Ovary (tissue), 9 donors: ENCODE data around the gene XYLT1. TPM values are rescaled to one million over a fixed set of nuclear protein-coding genes. Genes with fewer than 3 reads are reported as not detected.

ENCODE experiments used
- DNase-seq, 5 donors: peaks; one replicate each; pipeline ENCODE4 v3.0.0-alpha.2; 2019 to 2020
- H3K27ac ChIP-seq, 2 donors: fragments of 200-600 bp; one replicate each; pipeline versions ENCODE4 v1.5.1 to v1.8.0; 2019 to 2022
- H3K27me3 ChIP-seq: fragments of 200-600 bp; one replicate; pipeline ENCODE4 v1.8.0; 2022
- H3K36me3 ChIP-seq: fragments of 200-600 bp; sonication (generic); one replicate; pipeline ENCODE4 v1.5.1; 2019
- H3K4me1 ChIP-seq: one replicate; pipeline ENCODE4 v1.8.1; 2013; ENCODE audit warnings: mild to moderate bottlenecking, moderate library complexity; ENCODE audit not compliant: insufficient read depth
- H3K4me3 ChIP-seq: fragments of 200-600 bp; sonication (generic); one replicate; pipeline ENCODE4 v1.5.1; 2017
- H3K9me3 ChIP-seq, 2 donors: fragments of 200-600 bp in 1 of 2; sonication (generic) in 1 of 2; one replicate each; pipeline versions ENCODE4 v1.5.1 to v1.8.1; 2013 to 2019; ENCODE audit warnings: mild to moderate bottlenecking in 1 of 2, moderate library complexity in 1 of 2
- EP300 ChIP-seq: sonication (generic); formaldehyde crosslinking; IDR thresholded peaks from one replicate; pipeline ENCODE4 v1.6.1; 2017; ENCODE audit warnings: antibody characterized with exemption
- POLR2A ChIP-seq: fragments of 450-650 bp; IDR thresholded peaks from one replicate; pipeline ENCODE4 v1.6.1; 2017; ENCODE audit warnings: antibody characterized with exemption, mild to moderate bottlenecking, moderate library complexity
- WGBS, 3 donors: extraction: QIAGEN DNeasy Blood & Tissue Kit in 1 of 3; methylation state at CpG; one replicate each; pipeline versions ENCODE4 v1.1.5 to v1.1.7; 2013 to 2017; 5-methylcytosine and 5-hydroxymethylcytosine counted together
- intact Hi-C, 4 donors: fragments of 100-400 bp; cut with DNase I; formaldehyde crosslinking; loops; one replicate each; pipeline versions ENCODE4 v1.11.0 to v1.15.1; 2022 to 2023
- polyA plus RNA-seq, 2 donors: library from polyadenylated mRNA; stranded (reverse); fragments of 200-250 nt in 1 of 2; fragments of 350-450 nt in 1 of 2; fragmentation: Illumina TruSeq in 1 of 2; extraction: RNeasy Lipid Tissue Mini Kit (QIAGEN cat#74804) in 1 of 2; gene quantifications; one replicate each; pipeline ENCODE4 v1.2.3, GENCODE V29; 2013 to 2014
- total RNA-seq, 7 donors: library from RNA; depleted of rRNA in 2 of 7; stranded (reverse); fragments of >200 nt in 2 of 7; fragmentation: NEBNext Ultra II Directional in 3 of 7; extraction: Animal tissue kit (Norgen Biotek cat#: 25700) in 3 of 7; gene quantifications; one replicate each; pipeline versions ENCODE4 v1.1.0 to v1.2.4, GENCODE V29; 2016 to 2023
- TF ChIP-seq, protein P1 (sequence below), 3 donors: fragments of 450-650 bp in 2 of 3; fragments of 200-600 bp in 1 of 3; IDR thresholded peaks; one replicate each; pipeline versions ENCODE4 v1.5.1 to v1.8.0; 2016 to 2022; ENCODE audit warnings: antibody characterized with exemption in 3 of 3, mild to moderate bottlenecking in 1 of 3
- donor health status: DM: no; HTN: no; CAD: no; lungs with moderate emphysema.
- donor health status: DM: no; HTN: no; CAD: no.
- donor health status: Bipolar disorder and iron deficiency.
- donor health status: DM: yes; HTN: yes; CAD: no.
- donor health status: DM: no; HTN: no; CAD: no.
- donor health status: DM: yes; HTN: yes; CAD: no.

The XYLT1 gene
- total and polyA plus RNA-seq, 9 donors, result 3.2 to 38.0 (median 17.3) TPM

DNA sequence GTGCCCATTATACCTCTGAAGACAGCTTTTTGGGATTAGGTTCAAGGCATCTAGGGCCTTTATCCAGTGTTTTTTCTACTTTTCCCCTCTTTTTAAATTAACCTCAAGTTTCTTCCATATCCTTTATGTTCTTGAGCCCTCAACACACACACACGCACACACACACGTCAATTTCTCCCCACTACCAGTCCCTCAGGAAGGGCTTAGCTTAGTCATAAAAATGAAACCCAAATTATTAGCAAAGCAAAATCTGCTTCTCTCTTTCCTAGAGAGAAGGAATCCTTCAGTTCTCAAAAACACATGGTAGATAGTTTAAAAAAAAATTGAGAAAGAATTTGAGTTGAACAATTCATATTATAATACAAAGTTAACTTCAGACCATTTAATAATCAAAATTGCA, 401.1 kb downstream of the XYLT1 start:
- TF ChIP-seq POLR2A, result no peak
- TF ChIP-seq, protein P1, sequence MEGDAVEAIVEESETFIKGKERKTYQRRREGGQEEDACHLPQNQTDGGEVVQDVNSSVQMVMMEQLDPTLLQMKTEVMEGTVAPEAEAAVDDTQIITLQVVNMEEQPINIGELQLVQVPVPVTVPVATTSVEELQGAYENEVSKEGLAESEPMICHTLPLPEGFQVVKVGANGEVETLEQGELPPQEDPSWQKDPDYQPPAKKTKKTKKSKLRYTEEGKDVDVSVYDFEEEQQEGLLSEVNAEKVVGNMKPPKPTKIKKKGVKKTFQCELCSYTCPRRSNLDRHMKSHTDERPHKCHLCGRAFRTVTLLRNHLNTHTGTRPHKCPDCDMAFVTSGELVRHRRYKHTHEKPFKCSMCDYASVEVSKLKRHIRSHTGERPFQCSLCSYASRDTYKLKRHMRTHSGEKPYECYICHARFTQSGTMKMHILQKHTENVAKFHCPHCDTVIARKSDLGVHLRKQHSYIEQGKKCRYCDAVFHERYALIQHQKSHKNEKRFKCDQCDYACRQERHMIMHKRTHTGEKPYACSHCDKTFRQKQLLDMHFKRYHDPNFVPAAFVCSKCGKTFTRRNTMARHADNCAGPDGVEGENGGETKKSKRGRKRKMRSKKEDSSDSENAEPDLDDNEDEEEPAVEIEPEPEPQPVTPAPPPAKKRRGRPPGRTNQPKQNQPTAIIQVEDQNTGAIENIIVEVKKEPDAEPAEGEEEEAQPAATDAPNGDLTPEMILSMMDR (IDR thresholded peaks at IDR 0.05), result no peak
- no peak for TF ChIP-seq EP300
- DNase-seq, result no peak
- H3K27ac ChIP-seq, result no peak overlapping the region
- WGBS, 3 donors, result 70 to 82% (median 74%) methylated on average over 2 of the region's 2 CpGs
- H3K4me1 ChIP-seq, result no peaks in the 10 kb centered on the region
- H3K4me3 ChIP-seq, result no peak overlapping the region
- H3K9me3 ChIP-seq, result no peaks in the 10 kb centered on the region
- intact Hi-C loops, result no loop called here
- no peaks in the 10 kb centered on the region for H3K36me3 ChIP-seq
- no peaks in the 10 kb centered on the region for H3K27me3 ChIP-seq

DNA sequence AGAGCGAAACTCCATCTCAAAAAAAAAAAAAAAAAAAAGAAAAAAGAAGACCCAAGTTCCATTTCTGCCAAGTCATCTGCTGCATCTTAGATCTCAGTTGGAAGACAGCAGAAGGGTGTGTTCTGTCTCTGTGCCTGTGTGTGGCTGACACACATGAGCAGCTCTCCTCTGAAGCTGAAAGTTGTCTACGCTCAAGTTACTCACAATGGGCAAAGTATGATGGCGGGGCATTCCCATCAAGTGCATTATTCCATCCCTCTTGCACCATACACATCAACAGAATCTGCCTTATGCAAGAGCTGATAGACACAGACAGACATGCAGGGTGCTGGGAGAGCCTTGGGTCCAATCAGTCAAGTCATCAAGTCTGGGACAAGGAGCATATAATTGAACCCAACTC, 402.2 kb downstream of the XYLT1 start:
- no peaks in the 10 kb centered on the region for H3K4me1 ChIP-seq
- 92 to 99% (median 95%) methylated on average over 3 of the region's 3 CpGs for WGBS, 3 donors
- H3K36me3 ChIP-seq, result no peaks in the 10 kb centered on the region
- TF ChIP-seq, protein P1 (IDR thresholded peaks at IDR 0.05), result no peak
- no peaks in the 10 kb centered on the region for H3K9me3 ChIP-seq
- no peak for DNase-seq
- no peaks in the 10 kb centered on the region for H3K27me3 ChIP-seq
- intact Hi-C loops, result no loop called here
- H3K4me3 ChIP-seq, result no peak overlapping the region
- no peak overlapping the region for H3K27ac ChIP-seq

DNA sequence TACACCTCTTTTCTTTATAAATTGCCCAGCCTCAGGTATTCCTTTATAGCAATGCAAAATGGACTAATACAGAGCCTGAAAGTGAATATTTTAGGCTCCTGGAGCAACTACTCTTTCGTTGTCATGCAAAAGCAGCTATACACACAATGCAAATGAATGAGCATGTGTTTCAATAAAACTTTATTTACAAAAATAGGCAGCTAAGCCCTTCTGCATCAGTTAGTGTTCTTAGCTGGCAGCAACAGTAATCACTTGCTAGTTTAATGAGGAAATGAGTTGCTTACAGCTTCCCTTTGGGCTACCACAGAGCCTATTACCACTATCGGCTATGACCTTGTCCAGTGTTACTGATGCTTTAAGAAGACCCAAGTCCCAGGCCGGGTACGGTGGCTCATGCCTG, 402.9 kb downstream of the XYLT1 start:
- Histone ChIP-seq H3K4me1 (no peaks in the 10 kb centered on the region), H3K27ac (no peak overlapping the region), H3K36me3 (no peaks in the 10 kb centered on the region), H3K9me3 (no peaks in the 10 kb centered on the region), H3K4me3 (no peak overlapping the region), H3K27me3 (no peaks in the 10 kb centered on the region)
- intact Hi-C loops, result no loop called here
- DNase-seq, result no peak
- 88 to 90% (median 90%) methylated on average over 4 of the region's 4 CpGs for WGBS, 3 donors
- TF ChIP-seq EP300 (no peak), POLR2A (no peak)
- TF ChIP-seq, protein P1 (IDR thresholded peaks at IDR 0.05), result no peak

DNA sequence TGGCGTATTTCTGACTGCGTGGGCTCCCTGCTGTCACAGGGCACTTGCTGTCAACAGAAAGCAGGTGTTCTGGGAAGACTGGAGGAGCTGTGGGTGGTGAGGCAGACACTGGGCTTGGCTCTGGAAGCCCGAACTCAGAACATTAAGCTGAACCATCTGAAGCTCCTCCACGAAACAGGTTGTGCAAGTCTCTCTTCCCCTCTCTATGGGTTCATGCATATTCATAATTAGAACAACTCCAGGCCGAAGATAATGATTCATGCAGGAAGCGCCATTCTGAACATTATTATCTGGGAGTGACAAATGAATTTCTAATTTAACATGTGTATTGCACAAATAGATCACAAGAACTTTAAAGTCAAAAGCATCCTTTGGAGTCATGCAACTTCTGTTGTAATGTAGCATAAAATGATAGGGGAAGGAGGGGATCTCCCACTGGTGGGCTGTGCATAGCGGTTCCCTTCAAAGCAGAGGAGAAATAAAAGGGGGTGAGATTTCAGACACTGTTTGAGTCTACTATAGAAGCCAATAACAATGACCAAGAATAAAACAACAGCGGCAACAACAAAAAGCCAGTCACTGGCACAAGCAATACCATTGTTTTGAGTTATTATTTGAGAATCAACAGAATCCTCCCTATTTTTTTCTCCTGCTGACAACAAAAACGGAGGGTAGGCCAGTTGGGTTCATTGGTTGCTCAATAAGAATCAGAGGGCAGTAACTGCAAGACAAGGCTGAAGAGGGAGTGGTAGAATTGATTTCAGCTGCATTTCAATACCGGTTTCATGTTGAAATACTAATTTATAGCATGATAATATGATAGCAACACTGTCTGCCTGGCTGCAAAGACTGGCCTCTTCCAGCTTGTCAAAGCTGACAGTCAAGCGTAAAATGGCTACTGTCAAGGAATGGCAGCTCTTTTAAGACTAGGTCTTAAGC, 407.3 kb downstream of the XYLT1 start:
- H3K4me1 ChIP-seq, result no peaks in the 10 kb centered on the region
- TF ChIP-seq POLR2A, result no peak
- no peak for TF ChIP-seq EP300
- TF ChIP-seq, protein P1 (IDR thresholded peaks at IDR 0.05), result no peak
- intact Hi-C loops, result no loop called here

More for the DNA sequence above, 407.3 kb downstream of the XYLT1 start:
- Histone ChIP-seq H3K36me3 (no peaks in the 10 kb centered on the region), H3K4me3 (no peak overlapping the region), H3K27ac (no peak overlapping the region), H3K27me3 (no peaks in the 10 kb centered on the region), H3K9me3 (no peaks in the 10 kb centered on the region)
- WGBS, 3 donors, result 65 to 71% (median 68%) methylated on average over 11 of the region's 11 CpGs
- DNase-seq, result no peak
